D721Med (cell line): ENCODE measurements around the gene BCAR3.

Source experiments
- DNase-seq: peaks from one replicate; pipeline ENCODE4 v3.0.0; 2011; ENCODE audit warnings: low spot score; ENCODE audit not compliant: insufficient read length
- FAIRE-seq: peaks from 2 replicates; lab custom pipeline; 2011; peaks lifted over from hg19 to GRCh38; lab: Jason Lieb, UNC
- CTCF ChIP-seq: IDR thresholded peaks from 2 replicates; pipeline ENCODE4 v1.5.1; 2012; ENCODE audit warnings: mild to moderate bottlenecking, control low read depth; ENCODE audit not compliant: insufficient read depth; ENCODE audit errors: missing control alignments

Gene BCAR3

GRCh38 chr1:93670141-93670540 lies 11.5 kb downstream of the BCAR3 start:
- DNase-seq, result no peak
- FAIRE-seq, result no peak
- no peak for TF ChIP-seq CTCF

GRCh38 chr1:93669369-93669768 lies 12.3 kb downstream of the BCAR3 start:
- no peak for TF ChIP-seq CTCF
- FAIRE-seq (no peak), DNase-seq (no peak)

- DNase-seq (no peak), FAIRE-seq (no peak)
Observed at GRCh38 chr1:93668951-93669350, 12.7 kb downstream of the BCAR3 start.

GRCh38 chr1:93668121-93668520 lies 13.5 kb downstream of the BCAR3 start:
- no peak for TF ChIP-seq CTCF
- no peak for DNase-seq
- FAIRE-seq, result no peak

More at GRCh38 chr1:93668951-93669350, 12.7 kb downstream of the BCAR3 start:
- no peak for TF ChIP-seq CTCF

- no peak for FAIRE-seq
- no peak for DNase-seq
- no peak for TF ChIP-seq CTCF
Observed at GRCh38 chr1:93667642-93668041, 14.0 kb downstream of the BCAR3 start.

GRCh38 chr1:93666613-93667384 lies 14.8 kb downstream of the BCAR3 start:
- FAIRE-seq (no peak), DNase-seq (no peak)
- no peak for TF ChIP-seq CTCF

- FAIRE-seq (no peak), DNase-seq (no peak)
- no peak for TF ChIP-seq CTCF
Observed at GRCh38 chr1:93665015-93665414, 16.6 kb downstream of the BCAR3 start.
